Keratinocyte (primary cell): ENCODE results near the gene CDKN1B.

Experiments used
- CTCF ChIP-seq, 3 experiments: IDR thresholded peaks in 1 of 3; conservative IDR thresholded peaks in 1 of 3; optimal IDR thresholded peaks in 1 of 3; 2 replicates in 2 of 3; 3 replicates in 1 of 3; pipeline versions ENCODE3 to v1.5.1; 2011; ENCODE audit warnings: low read length in 3 of 3, mild to moderate bottlenecking in 3 of 3, moderate library complexity in 2 of 3, control low read depth in 1 of 3, inconsistent platforms in 1 of 3; ENCODE audit not compliant: insufficient read depth in 2 of 3; ENCODE audit errors: extremely low read depth in 1 of 3
- EZH2 ChIP-seq: IDR thresholded peaks from one replicate; pipeline ENCODE4 v1.6.1; 2012; ENCODE audit warnings: inconsistent platforms, mild to moderate bottlenecking, low read length, moderate library complexity

DNA sequence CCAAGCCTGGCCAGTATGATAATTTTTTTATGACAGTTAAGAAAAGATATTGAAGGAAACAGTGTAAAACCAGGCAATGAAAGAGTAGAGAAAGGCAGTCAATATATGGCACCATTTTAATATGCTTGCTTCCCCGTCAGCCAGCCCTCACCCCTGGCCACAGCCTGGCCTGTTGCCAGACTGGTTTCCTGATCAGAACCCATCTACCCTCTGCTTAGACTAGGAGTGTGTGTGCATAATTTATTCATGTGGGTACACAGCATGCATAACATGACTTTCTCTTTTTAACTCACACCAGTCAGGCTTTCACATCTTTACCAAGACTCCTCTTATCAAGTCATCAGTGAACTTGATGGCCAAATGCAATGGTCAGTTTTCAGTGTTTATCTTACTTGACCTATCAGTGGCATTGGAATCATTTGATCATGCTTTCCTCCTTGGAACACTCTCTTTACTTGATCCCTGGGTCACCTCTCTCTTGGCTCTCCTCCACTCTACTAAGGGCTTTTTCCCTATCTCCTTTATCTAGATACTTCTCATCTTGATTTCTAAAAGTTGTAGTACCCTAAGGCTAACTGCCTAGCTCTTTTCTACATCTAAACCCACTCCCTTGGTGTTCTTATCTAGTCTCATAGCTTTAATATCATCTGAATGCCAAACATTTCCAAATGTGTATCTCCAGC lies 11.2 kb upstream of the CDKN1B start:
- TF ChIP-seq CTCF (optimal IDR thresholded peaks at IDR 0.05 in 1 of 3, IDR thresholded peaks at IDR 0.05 in 1 of 3, conservative IDR thresholded peaks at IDR 0.05 in 1 of 3; ENCODE audit: extremely low read depth in 1 of 3, insufficient read depth in 2 of 3, low read length in 3 of 3) (no peak), EZH2 (no peak)
